Stomach (tissue), 4 donors: ENCODE data around the gene ASIC2.

ENCODE experiments used
- POLR2A ChIP-seq, 4 donors: fragments of 450-650 bp; IDR thresholded peaks; one replicate each; pipeline ENCODE4 v1.6.1; 2016; ENCODE audit warnings: antibody characterized with exemption in 4 of 4, control low read depth in 2 of 4, mild to moderate bottlenecking in 1 of 4, moderate library complexity in 1 of 4
- POLR2AphosphoS5 ChIP-seq, 3 donors: sonication (generic); formaldehyde crosslinking; IDR thresholded peaks; one replicate each; pipeline ENCODE4 v1.6.1; 2016; ENCODE audit warnings: antibody characterized with exemption in 3 of 3
- TF ChIP-seq, protein P1 (sequence below), 7 experiments: fragments of 450-650 bp in 4 of 7; fragments of 200-600 bp in 3 of 7; sonication (generic) in 3 of 7; IDR thresholded peaks; one replicate each; pipeline ENCODE4 v1.5.1; 2016 to 2019; ENCODE audit warnings: antibody characterized with exemption in 7 of 7, control low read depth in 2 of 7, mild to moderate bottlenecking in 1 of 7

DNA sequence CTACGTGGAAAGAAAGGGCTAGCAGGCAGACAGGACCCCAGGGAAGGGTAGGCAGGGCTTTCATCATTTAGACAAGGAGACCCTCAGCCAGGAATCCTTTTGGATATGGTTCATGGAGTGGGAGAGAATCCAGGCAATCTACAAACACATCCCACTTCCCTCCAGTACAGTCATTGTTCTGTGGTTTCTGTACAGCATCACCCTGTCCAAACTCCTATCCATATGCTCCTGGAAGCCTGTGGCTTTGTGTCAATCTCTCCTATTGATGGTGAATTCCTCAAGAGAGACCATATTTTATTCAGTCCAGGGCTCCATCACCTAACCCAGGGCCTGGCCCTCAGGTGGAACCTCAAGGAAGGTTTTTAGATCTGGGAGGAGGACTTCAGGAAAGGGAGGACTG, 202.3 kb downstream of the ASIC2 start:
- TF ChIP-seq, protein P1, sequence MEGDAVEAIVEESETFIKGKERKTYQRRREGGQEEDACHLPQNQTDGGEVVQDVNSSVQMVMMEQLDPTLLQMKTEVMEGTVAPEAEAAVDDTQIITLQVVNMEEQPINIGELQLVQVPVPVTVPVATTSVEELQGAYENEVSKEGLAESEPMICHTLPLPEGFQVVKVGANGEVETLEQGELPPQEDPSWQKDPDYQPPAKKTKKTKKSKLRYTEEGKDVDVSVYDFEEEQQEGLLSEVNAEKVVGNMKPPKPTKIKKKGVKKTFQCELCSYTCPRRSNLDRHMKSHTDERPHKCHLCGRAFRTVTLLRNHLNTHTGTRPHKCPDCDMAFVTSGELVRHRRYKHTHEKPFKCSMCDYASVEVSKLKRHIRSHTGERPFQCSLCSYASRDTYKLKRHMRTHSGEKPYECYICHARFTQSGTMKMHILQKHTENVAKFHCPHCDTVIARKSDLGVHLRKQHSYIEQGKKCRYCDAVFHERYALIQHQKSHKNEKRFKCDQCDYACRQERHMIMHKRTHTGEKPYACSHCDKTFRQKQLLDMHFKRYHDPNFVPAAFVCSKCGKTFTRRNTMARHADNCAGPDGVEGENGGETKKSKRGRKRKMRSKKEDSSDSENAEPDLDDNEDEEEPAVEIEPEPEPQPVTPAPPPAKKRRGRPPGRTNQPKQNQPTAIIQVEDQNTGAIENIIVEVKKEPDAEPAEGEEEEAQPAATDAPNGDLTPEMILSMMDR (IDR thresholded peaks at IDR 0.05), result no peak
- TF ChIP-seq POLR2A (IDR thresholded peaks at IDR 0.05), result no peak
- TF ChIP-seq POLR2AphosphoS5 (IDR thresholded peaks at IDR 0.05), result no peak
